Mesenchymal stem cell (in vitro differentiated cells and primary cell): ENCODE data around the gene PTPRE.

Experiments used
- DNase-seq: peaks from one replicate; pipeline ENCODE4 v3.0.0-alpha.2; 2013
- H2AFZ ChIP-seq: one replicate; pipeline ENCODE4 v1.6.1; 2013; ENCODE audit warnings: low read depth, mild to moderate bottlenecking, control low read depth, inconsistent platforms, low read length, moderate library complexity
- H2AK5ac ChIP-seq: 2 replicates; pipeline ENCODE4 v1.6.1; 2013; ENCODE audit warnings: low read length, moderate library complexity, mild to moderate bottlenecking, inconsistent platforms; ENCODE audit not compliant: severe bottlenecking
- H2BK120ac ChIP-seq: one replicate; pipeline ENCODE4 v1.6.1; 2013; ENCODE audit warnings: low read depth, mild to moderate bottlenecking, inconsistent platforms, low read length, moderate library complexity
- H2BK12ac ChIP-seq, 2 experiments: one replicate each; pipeline ENCODE4 v1.6.1; 2013; ENCODE audit warnings: inconsistent platforms in 2 of 2, low read length in 2 of 2, mild to moderate bottlenecking in 2 of 2, moderate library complexity in 2 of 2, control low read depth in 1 of 2
- H2BK15ac ChIP-seq: one replicate; pipeline ENCODE4 v1.6.1; 2013; ENCODE audit warnings: mild to moderate bottlenecking, low read depth, inconsistent platforms; ENCODE audit not compliant: poor library complexity, severe bottlenecking
- H2BK5ac ChIP-seq: 2 replicates; pipeline ENCODE4 v1.6.1; 2013; ENCODE audit warnings: low read depth, mild to moderate bottlenecking, low read length, control low read depth, inconsistent platforms; ENCODE audit not compliant: poor library complexity, severe bottlenecking
- H3K14ac ChIP-seq, 2 experiments: one replicate each; pipeline ENCODE4 v1.6.1; 2013; ENCODE audit warnings: inconsistent platforms in 2 of 2, low read length in 2 of 2, control low read depth in 1 of 2, mild to moderate bottlenecking in 1 of 2, moderate library complexity in 1 of 2
- H3K18ac ChIP-seq, 2 experiments: one replicate each; pipeline ENCODE4 v1.6.1; 2013; ENCODE audit warnings: inconsistent platforms in 2 of 2, low read length in 2 of 2, control low read depth in 1 of 2, low read depth in 1 of 2, mild to moderate bottlenecking in 1 of 2
- H3K23ac ChIP-seq, 2 experiments: one replicate each; pipeline ENCODE4 v1.6.1; 2013; ENCODE audit warnings: inconsistent platforms in 2 of 2, low read length in 2 of 2, mild to moderate bottlenecking in 2 of 2, moderate library complexity in 2 of 2, control low read depth in 1 of 2
- H3K27ac ChIP-seq: 2 replicates; pipeline ENCODE4 v1.5.1; 2013; ENCODE audit warnings: mild to moderate bottlenecking, moderate library complexity, low read length, control low read depth, inconsistent platforms; ENCODE audit not compliant: poor library complexity, severe bottlenecking
- H3K27me3 ChIP-seq, 2 experiments: 2 replicates each; pipeline versions ENCODE4 v1.6.1 to v1.7.0; 2013; ENCODE audit warnings: low read length in 2 of 2, mild to moderate bottlenecking in 2 of 2, moderate library complexity in 2 of 2, control low read depth in 1 of 2, inconsistent platforms in 1 of 2; ENCODE audit not compliant: control insufficient read depth in 1 of 2, insufficient read depth in 1 of 2
- H3K36me3 ChIP-seq, 2 experiments: 2 replicates each; pipeline versions ENCODE4 v1.6.1 to v1.7.0; 2013; ENCODE audit warnings: low read length in 2 of 2, control low read depth in 1 of 2, inconsistent platforms in 1 of 2, low read depth in 1 of 2, mild to moderate bottlenecking in 1 of 2; ENCODE audit not compliant: insufficient read depth in 2 of 2, control insufficient read depth in 1 of 2
- H3K4ac ChIP-seq, 2 experiments: one replicate each; pipeline ENCODE4 v1.6.1; 2013; ENCODE audit warnings: inconsistent platforms in 2 of 2, low read length in 2 of 2, mild to moderate bottlenecking in 2 of 2, moderate library complexity in 2 of 2, control low read depth in 1 of 2, low read depth in 1 of 2
- H3K4me1 ChIP-seq: 2 replicates; pipeline ENCODE4 v1.6.1; 2013; ENCODE audit warnings: low read depth, low read length, control low read depth; ENCODE audit not compliant: control insufficient read depth, insufficient read depth
- H3K4me2 ChIP-seq: 2 replicates; pipeline ENCODE4 v1.6.1; 2013; ENCODE audit warnings: low read length, mild to moderate bottlenecking, inconsistent platforms; ENCODE audit not compliant: poor library complexity, severe bottlenecking
- H3K4me3 ChIP-seq, 2 experiments: 2 replicates each; pipeline versions ENCODE4 v1.5.1 to v1.7.0; 2013; ENCODE audit warnings: low read length in 2 of 2, mild to moderate bottlenecking in 2 of 2, control low read depth in 1 of 2, low read depth in 1 of 2; ENCODE audit not compliant: insufficient read depth in 1 of 2
- H3K79me1 ChIP-seq: replicated peaks from 2 replicates; pipeline ENCODE4 v1.6.1; 2013; ENCODE audit warnings: mild to moderate bottlenecking, control low read depth, low read length, inconsistent platforms; ENCODE audit not compliant: poor library complexity, severe bottlenecking
- H3K9ac ChIP-seq: 2 replicates; pipeline ENCODE4 v1.7.0; 2013; ENCODE audit warnings: mild to moderate bottlenecking, low read length, moderate library complexity
- H3K9me3 ChIP-seq: 2 replicates; pipeline ENCODE4 v1.7.0; 2013; ENCODE audit warnings: mild to moderate bottlenecking, low read length; ENCODE audit not compliant: control insufficient read depth
- H4K8ac ChIP-seq: one replicate; pipeline ENCODE4 v1.6.1; 2013; ENCODE audit warnings: inconsistent platforms, mild to moderate bottlenecking, low read length, moderate library complexity
- H4K91ac ChIP-seq: one replicate; pipeline ENCODE4 v1.6.1; 2013; ENCODE audit warnings: mild to moderate bottlenecking, low read length, inconsistent platforms
- WGBS: methylation state at CpG from one replicate; pipeline ENCODE4 v1.1.7; 2013; ENCODE audit warnings: mixed read lengths; 5-methylcytosine and 5-hydroxymethylcytosine counted together

The PTPRE gene

DNA sequence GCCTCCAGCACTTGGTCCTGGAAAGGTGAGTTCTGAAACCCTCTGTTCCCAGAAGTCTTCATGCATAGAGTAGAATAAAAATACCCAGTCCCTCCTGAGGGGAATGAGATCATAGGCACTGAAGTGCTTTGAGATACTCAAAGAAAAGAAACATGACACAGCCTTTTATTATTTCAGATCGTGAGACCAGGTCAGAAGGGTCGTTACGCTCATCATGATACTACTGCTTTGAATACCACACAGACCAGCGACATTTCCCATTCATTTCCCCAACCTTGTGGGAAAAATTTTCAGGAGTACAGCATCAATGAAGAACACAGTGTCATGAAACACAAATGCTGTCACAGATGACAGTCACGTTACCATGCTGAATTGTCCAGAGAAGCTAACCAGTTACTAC, 29.2 kb upstream of the PTPRE start:
- Histone ChIP-seq H2AFZ (no peak overlapping the region), H2BK12ac (no peak overlapping the region), H3K36me3 (no peaks in the 10 kb centered on the region), H2AK5ac (no peak overlapping the region), H3K79me1 (no peaks in the 10 kb centered on the region), H3K9ac (no peak overlapping the region), H3K4me1 (no peaks in the 10 kb centered on the region), H3K4me2 (no peak overlapping the region), H3K4me3 (no peak overlapping the region), H4K8ac (no peak overlapping the region), H3K9me3 (no peaks in the 10 kb centered on the region), H2BK5ac (no peak overlapping the region), H3K4ac (no peak overlapping the region), H3K27me3 (peaks cover 0 to 11% of the 10 kb centered on the region in 2 experiments), H3K27ac (no peak overlapping the region), H3K23ac (no peak overlapping the region), H2BK15ac (no peak overlapping the region), H3K18ac (no peak overlapping the region), H4K91ac (no peak overlapping the region), H3K14ac (no peak overlapping the region), H2BK120ac (no peak overlapping the region)
- DNase-seq, result no peak
- WGBS, result 78% methylated on average over 5 of the region's 5 CpGs

DNA sequence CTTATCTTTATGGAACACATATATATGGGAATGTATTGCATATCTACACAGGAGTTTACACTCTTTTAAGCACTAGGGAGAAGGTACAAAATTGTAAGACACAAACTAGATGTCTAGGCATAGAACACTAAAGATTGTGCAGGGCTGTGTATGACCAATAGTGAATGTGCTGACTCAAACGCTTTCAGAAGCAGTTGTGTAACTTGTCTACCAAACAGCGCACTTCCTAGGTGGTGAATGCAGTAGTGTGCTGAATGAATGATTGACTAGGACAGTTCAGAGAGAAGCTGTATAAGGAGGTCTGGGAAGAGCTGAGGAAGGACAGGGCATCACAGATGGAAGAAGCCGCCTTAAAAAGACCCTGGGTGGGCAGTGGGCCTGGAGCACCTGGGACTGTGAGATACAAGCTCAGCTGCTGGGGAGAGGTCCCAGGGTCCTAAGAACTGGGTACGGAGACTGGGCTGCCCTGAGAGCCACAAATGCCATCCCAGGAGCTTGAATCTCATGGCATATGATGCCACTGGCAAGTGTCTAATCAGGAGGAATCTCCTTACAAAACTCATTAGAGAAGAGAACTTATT, 28.3 kb upstream of the PTPRE start:
- Histone ChIP-seq H3K4me3 (no peak overlapping the region), H3K9me3 (no peaks in the 10 kb centered on the region), H3K18ac (no peak overlapping the region), H3K4ac (no peak overlapping the region), H3K4me2 (no peak overlapping the region), H2BK15ac (no peak overlapping the region), H2BK120ac (no peak overlapping the region), H3K9ac (no peak overlapping the region), H3K4me1 (no peaks in the 10 kb centered on the region), H2AFZ (no peak overlapping the region), H4K8ac (no peak overlapping the region), H2BK12ac (no peak overlapping the region), H3K27me3 (peaks cover 0 to 20% of the 10 kb centered on the region in 2 experiments), H3K79me1 (no peaks in the 10 kb centered on the region), H3K27ac (no peak overlapping the region), H2BK5ac (no peak overlapping the region), H3K14ac (no peak overlapping the region), H3K23ac (no peak overlapping the region), H4K91ac (no peak overlapping the region), H3K36me3 (no peaks in the 10 kb centered on the region), H2AK5ac (no peak overlapping the region)
- 93% methylated on average over 4 of the region's 4 CpGs for WGBS
- DNase-seq, result no peak

DNA sequence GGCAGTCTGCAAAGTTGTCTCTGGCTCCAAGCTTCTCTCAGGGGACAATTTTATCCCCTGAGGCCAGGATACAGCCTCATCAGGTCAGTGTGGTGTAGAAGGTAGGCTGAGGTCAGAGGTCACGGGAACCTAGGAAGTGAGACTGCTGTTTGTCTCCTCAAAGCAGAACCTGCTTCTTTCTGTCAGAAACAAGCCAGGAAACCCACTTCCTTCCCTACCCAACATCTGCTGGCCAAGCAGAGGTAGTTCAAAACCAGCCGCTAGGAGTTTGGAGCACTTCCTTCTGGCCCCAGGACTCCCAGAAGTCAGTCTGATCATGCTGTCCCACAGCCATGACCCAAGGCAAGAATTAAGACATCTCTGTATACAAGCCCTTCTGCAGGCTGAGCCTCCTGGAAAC, 26.3 kb upstream of the PTPRE start:
- Histone ChIP-seq H3K27me3 (peaks cover 0 to 35% of the 10 kb centered on the region in 2 experiments), H3K4me3 (no peak overlapping the region), H3K9me3 (no peaks in the 10 kb centered on the region), H2BK120ac (no peak overlapping the region), H3K18ac (no peak overlapping the region), H2BK12ac (no peak overlapping the region), H3K4ac (no peak overlapping the region), H2BK15ac (no peak overlapping the region), H3K23ac (no peak overlapping the region), H3K79me1 (no peaks in the 10 kb centered on the region), H3K27ac (no peak overlapping the region), H3K4me2 (no peak overlapping the region), H2BK5ac (no peak overlapping the region), H2AFZ (no peak overlapping the region), H3K36me3 (no peaks in the 10 kb centered on the region), H3K14ac (no peak overlapping the region), H4K8ac (no peak overlapping the region), H2AK5ac (no peak overlapping the region), H4K91ac (no peak overlapping the region), H3K4me1 (no peaks in the 10 kb centered on the region), H3K9ac (no peak overlapping the region)
- no peak for DNase-seq
- WGBS, result no CpG with 5 or more reads among the region's 2 CpGs

DNA sequence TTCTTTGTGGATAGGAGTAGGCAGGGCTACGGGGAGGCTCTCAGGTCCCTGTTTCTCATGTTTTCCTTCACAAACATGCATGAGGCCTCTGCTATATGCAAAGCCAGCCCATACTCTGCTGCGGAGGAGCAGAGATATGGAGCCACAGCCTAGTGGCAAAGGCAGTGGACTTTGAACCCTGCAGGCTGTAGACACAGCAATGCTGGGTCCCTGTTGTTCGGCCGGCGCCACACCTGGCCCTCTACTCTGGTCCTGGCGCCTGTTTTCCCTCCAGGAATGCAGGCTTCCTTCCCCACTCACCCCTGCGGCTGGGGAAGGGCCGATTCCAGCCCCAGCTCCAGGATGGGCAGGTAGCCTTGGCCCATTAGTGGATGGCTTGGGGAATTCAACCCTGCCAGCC, 25.6 kb upstream of the PTPRE start:
- Histone ChIP-seq H3K4me2 (no peak overlapping the region), H2AFZ (no peak overlapping the region), H2BK15ac (no peak overlapping the region), H2BK120ac (no peak overlapping the region), H3K27me3 (peaks cover 0 to 30% of the 10 kb centered on the region in 2 experiments), H3K4me1 (no peaks in the 10 kb centered on the region), H3K4me3 (no peak overlapping the region), H3K4ac (no peak overlapping the region), H4K91ac (no peak overlapping the region), H3K23ac (no peak overlapping the region), H3K9me3 (no peaks in the 10 kb centered on the region), H3K18ac (no peak overlapping the region), H3K14ac (no peak overlapping the region), H2BK5ac (no peak overlapping the region), H2BK12ac (no peak overlapping the region), H3K36me3 (no peaks in the 10 kb centered on the region), H3K27ac (no peak overlapping the region), H4K8ac (no peak overlapping the region), H3K79me1 (no peaks in the 10 kb centered on the region), H2AK5ac (no peak overlapping the region), H3K9ac (no peak overlapping the region)
- no peak for DNase-seq
- 96% methylated on average over 8 of the region's 8 CpGs for WGBS
